ENCODE data around the gene FARS2. TPM values are rescaled to one million over a fixed set of nuclear protein-coding genes. Genes with fewer than 3 reads are reported as not detected.

The FARS2 gene
- total and polyA plus RNA-seq, 2 donors (not counting 1 experiment from before 2014, with no cell fraction given), result 11.0 to 18.5 TPM

- no peaks in the 10 kb centered on the region for H4K20me1 ChIP-seq (ENCODE audit: control insufficient read depth, extremely low read depth, insufficient read depth, low read length)
- H3K9me3 ChIP-seq (ENCODE audit: control insufficient read depth, insufficient read depth, low read depth, low read length), result no peaks in the 10 kb centered on the region
- no peak overlapping the region for H3K4me3 ChIP-seq (replicated peaks in 1 of 4; ENCODE audit: control extremely low read depth in 1 of 4, insufficient read depth in 1 of 4, low read depth in 3 of 4, low read length in 4 of 4)
- TF ChIP-seq, protein P1, sequence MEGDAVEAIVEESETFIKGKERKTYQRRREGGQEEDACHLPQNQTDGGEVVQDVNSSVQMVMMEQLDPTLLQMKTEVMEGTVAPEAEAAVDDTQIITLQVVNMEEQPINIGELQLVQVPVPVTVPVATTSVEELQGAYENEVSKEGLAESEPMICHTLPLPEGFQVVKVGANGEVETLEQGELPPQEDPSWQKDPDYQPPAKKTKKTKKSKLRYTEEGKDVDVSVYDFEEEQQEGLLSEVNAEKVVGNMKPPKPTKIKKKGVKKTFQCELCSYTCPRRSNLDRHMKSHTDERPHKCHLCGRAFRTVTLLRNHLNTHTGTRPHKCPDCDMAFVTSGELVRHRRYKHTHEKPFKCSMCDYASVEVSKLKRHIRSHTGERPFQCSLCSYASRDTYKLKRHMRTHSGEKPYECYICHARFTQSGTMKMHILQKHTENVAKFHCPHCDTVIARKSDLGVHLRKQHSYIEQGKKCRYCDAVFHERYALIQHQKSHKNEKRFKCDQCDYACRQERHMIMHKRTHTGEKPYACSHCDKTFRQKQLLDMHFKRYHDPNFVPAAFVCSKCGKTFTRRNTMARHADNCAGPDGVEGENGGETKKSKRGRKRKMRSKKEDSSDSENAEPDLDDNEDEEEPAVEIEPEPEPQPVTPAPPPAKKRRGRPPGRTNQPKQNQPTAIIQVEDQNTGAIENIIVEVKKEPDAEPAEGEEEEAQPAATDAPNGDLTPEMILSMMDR (conservative IDR thresholded peaks at IDR 0.05 in 1 of 2, IDR thresholded peaks at IDR 0.05 in 1 of 2; ENCODE audit: low read depth in 1 of 2, low read length in 2 of 2), result no peak
- no peak for TF ChIP-seq EZH2 (IDR thresholded peaks at IDR 0.05; ENCODE audit: low read length, missing control alignments)
- H3K9ac ChIP-seq (ENCODE audit: insufficient read depth, low read length), result no peak overlapping the region
- H3K4me2 ChIP-seq (ENCODE audit: extremely low read depth, insufficient read depth, low read length), result no peak overlapping the region
- no peak overlapping the region for H2AFZ ChIP-seq (ENCODE audit: low read length)
- H3K27me3 ChIP-seq (ENCODE audit: control insufficient read depth, insufficient read depth, low read length), result no peaks in the 10 kb centered on the region
- no peaks in the 10 kb centered on the region for H3K4me1 ChIP-seq (ENCODE audit: control insufficient read depth, extremely low read depth, insufficient read depth, low read length)
- no peaks in the 10 kb centered on the region for H3K36me3 ChIP-seq (ENCODE audit: control insufficient read depth, insufficient read depth, low read length)
- DNase-seq (ENCODE audit: low read depth in 2 of 2), result no peak
- no peaks in the 10 kb centered on the region for H3K79me2 ChIP-seq (ENCODE audit: control insufficient read depth, insufficient read depth, low read length)
- H3K27ac ChIP-seq (ENCODE audit: insufficient read depth, low read length), result no peak overlapping the region
Measured at GRCh38 chr6:5450073-5450472, 188.8 kb downstream of the FARS2 start.

GRCh38 chr6:5453546-5453945, 192.2 kb downstream of the FARS2 start:
- H3K79me2 ChIP-seq (ENCODE audit: control insufficient read depth, insufficient read depth, low read length), result no peaks in the 10 kb centered on the region
- H3K27ac ChIP-seq (ENCODE audit: insufficient read depth, low read length), result no peak overlapping the region
- H3K36me3 ChIP-seq (ENCODE audit: control insufficient read depth, insufficient read depth, low read length), result no peaks in the 10 kb centered on the region
- no peak overlapping the region for H2AFZ ChIP-seq (ENCODE audit: low read length)
- no peak overlapping the region for H3K9ac ChIP-seq (ENCODE audit: insufficient read depth, low read length)
- no peaks in the 10 kb centered on the region for H3K27me3 ChIP-seq (ENCODE audit: control insufficient read depth, insufficient read depth, low read length)
- no peak overlapping the region for H3K4me2 ChIP-seq (ENCODE audit: extremely low read depth, insufficient read depth, low read length)
- DNase-seq (ENCODE audit: low read depth in 2 of 2), result no peak
- no peak overlapping the region for H3K4me3 ChIP-seq (replicated peaks in 1 of 4; ENCODE audit: control extremely low read depth in 1 of 4, insufficient read depth in 1 of 4, low read depth in 3 of 4, low read length in 4 of 4)
- TF ChIP-seq, protein P1 (conservative IDR thresholded peaks at IDR 0.05 in 1 of 2, IDR thresholded peaks at IDR 0.05 in 1 of 2; ENCODE audit: low read depth in 1 of 2, low read length in 2 of 2), result no peak
- no peak for TF ChIP-seq EZH2 (IDR thresholded peaks at IDR 0.05; ENCODE audit: low read length, missing control alignments)
- H4K20me1 ChIP-seq (ENCODE audit: control insufficient read depth, extremely low read depth, insufficient read depth, low read length), result no peaks in the 10 kb centered on the region
- no peaks in the 10 kb centered on the region for H3K4me1 ChIP-seq (ENCODE audit: control insufficient read depth, extremely low read depth, insufficient read depth, low read length)
- no peaks in the 10 kb centered on the region for H3K9me3 ChIP-seq (ENCODE audit: control insufficient read depth, insufficient read depth, low read depth, low read length)

- Histone ChIP-seq H3K4me1 (ENCODE audit: control insufficient read depth, extremely low read depth, insufficient read depth, low read length) (no peaks in the 10 kb centered on the region), H4K20me1 (ENCODE audit: control insufficient read depth, extremely low read depth, insufficient read depth, low read length) (no peaks in the 10 kb centered on the region), H3K36me3 (ENCODE audit: control insufficient read depth, insufficient read depth, low read length) (no peaks in the 10 kb centered on the region), H3K27ac (ENCODE audit: insufficient read depth, low read length) (no peak overlapping the region), H3K4me3 (replicated peaks in 1 of 4; ENCODE audit: control extremely low read depth in 1 of 4, insufficient read depth in 1 of 4, low read depth in 3 of 4, low read length in 4 of 4) (no peak overlapping the region), H3K9ac (ENCODE audit: insufficient read depth, low read length) (no peak overlapping the region), H3K9me3 (ENCODE audit: control insufficient read depth, insufficient read depth, low read depth, low read length) (no peaks in the 10 kb centered on the region), H2AFZ (ENCODE audit: low read length) (no peak overlapping the region), H3K4me2 (ENCODE audit: extremely low read depth, insufficient read depth, low read length) (no peak overlapping the region), H3K27me3 (ENCODE audit: control insufficient read depth, insufficient read depth, low read length) (no peaks in the 10 kb centered on the region), H3K79me2 (ENCODE audit: control insufficient read depth, insufficient read depth, low read length) (no peaks in the 10 kb centered on the region)
- no peak for DNase-seq (ENCODE audit: low read depth in 2 of 2)
- TF ChIP-seq, protein P1 (conservative IDR thresholded peaks at IDR 0.05 in 1 of 2, IDR thresholded peaks at IDR 0.05 in 1 of 2; ENCODE audit: low read depth in 1 of 2, low read length in 2 of 2), result no peak
- TF ChIP-seq EZH2 (IDR thresholded peaks at IDR 0.05; ENCODE audit: low read length, missing control alignments), result no peak
Measured at GRCh38 chr6:5455142-5455541, 193.8 kb downstream of the FARS2 start.

Measured in fibroblast of lung (primary cell).